Prostate gland (tissue), 2 donors: ENCODE measurements around the gene FGG.

ENCODE experiments used
- CTCF ChIP-seq, 4 experiments: fragments of 200-600 bp in 2 of 4; fragments of 450-650 bp in 2 of 4; sonication (generic) in 2 of 4; IDR thresholded peaks; 1 replicate in 3 of 4; 2 replicates in 1 of 4; pipeline ENCODE4 v1.5.1; 2016 to 2019; ENCODE audit warnings: antibody characterized with exemption in 4 of 4, mild to moderate bottlenecking in 2 of 4, moderate library complexity in 2 of 4
- POLR2A ChIP-seq: fragments of 450-650 bp; IDR thresholded peaks from one replicate; pipeline ENCODE4 v1.6.1; 2016; ENCODE audit warnings: antibody characterized with exemption, mild to moderate bottlenecking

- no peak for TF ChIP-seq CTCF (IDR thresholded peaks at IDR 0.05)
- no peak for TF ChIP-seq POLR2A
Measured at GRCh38 chr4:154584259-154584658, 28.2 kb downstream of the FGG start.
